HepG2 (cell line): ENCODE measurements around the gene TRAIP. TPM values are rescaled to one million over a fixed set of nuclear protein-coding genes. Genes with fewer than 3 reads are reported as not detected.

Experiments
- ATF1 ChIP-seq: IDR thresholded peaks from 2 replicates; pipeline ENCODE4 v1.6.1; 2016; ENCODE audit warnings: mild to moderate bottlenecking, control low read depth
- BHLHE40 ChIP-seq: IDR thresholded peaks from 2 replicates; pipeline ENCODE4 v1.6.1; 2011; ENCODE audit warnings: low read length, improper control_type of control experiment
- DMAP1 ChIP-seq: IDR thresholded peaks from 2 replicates; pipeline ENCODE4 v1.6.1; 2016
- DNMT1 ChIP-seq: sonication (generic); formaldehyde crosslinking; IDR thresholded peaks from 2 replicates; pipeline ENCODE4 v1.5.1; 2020; ENCODE audit warnings: mild to moderate bottlenecking, missing genetic modification reagents
- EEA1 ChIP-seq: sonication (generic); formaldehyde crosslinking; IDR thresholded peaks from 2 replicates; pipeline ENCODE4 v1.5.1; 2020; ENCODE audit warnings: mild to moderate bottlenecking, missing genetic modification reagents, borderline replicate concordance
- HMGA1 ChIP-seq: sonication (generic); formaldehyde crosslinking; conservative IDR thresholded peaks from 2 replicates; pipeline ENCODE4 v1.4.0; 2020; ENCODE audit warnings: missing genetic modification reagents
- MED8 ChIP-seq: sonication (generic); formaldehyde crosslinking; IDR thresholded peaks from 2 replicates; pipeline ENCODE4 v1.8.1; 2023; ENCODE audit warnings: mild to moderate bottlenecking, missing genetic modification reagents; ENCODE audit not compliant: insufficient replicate concordance
- MEF2D ChIP-seq: sonication (generic); formaldehyde crosslinking; IDR thresholded peaks from 2 replicates; pipeline ENCODE4 v1.5.1; 2020; ENCODE audit warnings: mild to moderate bottlenecking, missing genetic modification reagents
- MXD1 ChIP-seq: sonication (generic); formaldehyde crosslinking; IDR thresholded peaks from 2 replicates; pipeline ENCODE4 v1.4.0; 2020; ENCODE audit warnings: mild to moderate bottlenecking, missing genetic modification reagents
- POLR2AphosphoS2 ChIP-seq: IDR thresholded peaks from 2 replicates; pipeline ENCODE4 v1.6.1; 2011; ENCODE audit warnings: low read depth, low read length, improper control_type of control experiment
- RAD51 ChIP-seq: fragments of 450-650 bp; IDR thresholded peaks from 2 replicates; pipeline ENCODE4 v1.6.1; 2016; ENCODE audit warnings: borderline replicate concordance
- SMARCE1 ChIP-seq: fragments of 450-650 bp; IDR thresholded peaks from 2 replicates; pipeline ENCODE4 v1.6.1; 2017; ENCODE audit warnings: borderline replicate concordance
- SMC3 ChIP-seq: IDR thresholded peaks from 2 replicates; pipeline ENCODE4 v1.6.1; 2011; ENCODE audit warnings: low read length, improper control_type of control experiment
- SMYD3 ChIP-seq: sonication (generic); formaldehyde crosslinking; IDR thresholded peaks from 2 replicates; pipeline ENCODE4 v1.8.1; 2023; ENCODE audit warnings: mild to moderate bottlenecking, missing genetic modification reagents
- SP5 ChIP-seq: IDR thresholded peaks from 2 replicates; pipeline ENCODE4 v1.6.1; 2016; ENCODE audit warnings: low read depth, borderline replicate concordance
- SRF ChIP-seq: IDR thresholded peaks from 2 replicates; pipeline ENCODE4 v1.6.1; 2011; ENCODE audit warnings: mild to moderate bottlenecking, low read depth, low read length, moderate library complexity
- WIZ ChIP-seq: sonication (generic); formaldehyde crosslinking; IDR thresholded peaks from 2 replicates; pipeline ENCODE4 v1.5.1; 2020; ENCODE audit warnings: mild to moderate bottlenecking, missing genetic modification reagents
- ZFY ChIP-seq: sonication (generic); formaldehyde crosslinking; IDR thresholded peaks from 2 replicates; pipeline ENCODE4 v1.4.0; 2020; ENCODE audit warnings: missing genetic modification reagents
- ZNF136 ChIP-seq: sonication (generic); formaldehyde crosslinking; IDR thresholded peaks from 2 replicates; pipeline ENCODE4 v1.8.1; 2022; ENCODE audit warnings: low read depth, mild to moderate bottlenecking, moderate library complexity, missing genetic modification reagents
- ZNF468 ChIP-seq: sonication (generic); formaldehyde crosslinking; IDR thresholded peaks from 2 replicates; pipeline ENCODE4 v1.8.0; 2022; ENCODE audit warnings: mild to moderate bottlenecking, moderate library complexity, missing genetic modification reagents
- ZNF773 ChIP-seq: sonication (generic); formaldehyde crosslinking; IDR thresholded peaks from 2 replicates; pipeline ENCODE4 v1.4.0; 2020; ENCODE audit warnings: missing genetic modification reagents, borderline replicate concordance
- ZNF841 ChIP-seq: sonication (generic); formaldehyde crosslinking; IDR thresholded peaks from 2 replicates; pipeline ENCODE4 v1.8.1; 2023; ENCODE audit warnings: missing genetic modification reagents, borderline replicate concordance
- polyA plus RNA-seq, 8 experiments: library from polyadenylated mRNA; depleted of rRNA in 3 of 8; stranded (reverse) in 7 of 8; unstranded in 1 of 8; fragments of >200 nt; fragmentation: Illumina TruSeq in 4 of 8; extraction: Trizol in 4 of 8; gene quantifications; 2 replicates each; pipeline versions ENCODE4 v1.2.1 to v1.2.3, GENCODE V29; 2011 to 2016; ENCODE audit warnings: low read depth in 4 of 8, missing spikeins in 1 of 8, mixed read lengths in 1 of 8; ENCODE audit not compliant: insufficient read depth in 1 of 8
- total RNA-seq, 5 experiments: library from RNA; depleted of rRNA; stranded (reverse); fragments of >200 nt; fragmentation: Illumina TruSeq; extraction: Trizol; gene quantifications; 2 replicates each; pipeline ENCODE4 v1.2.3, GENCODE V29; 2016; ENCODE audit warnings: low read depth in 1 of 5
- TF ChIP-seq, protein P1 (sequence below): sonication (generic); formaldehyde crosslinking; IDR thresholded peaks from 2 replicates; pipeline ENCODE4 v1.4.0; 2020; ENCODE audit warnings: missing genetic modification reagents, borderline replicate concordance
- TF ChIP-seq, protein P2 (sequence below): sonication (generic); formaldehyde crosslinking; IDR thresholded peaks from 2 replicates; pipeline ENCODE4 v1.4.0; 2020; ENCODE audit warnings: missing genetic modification reagents, borderline replicate concordance
- TF ChIP-seq, protein P3 (sequence below): sonication (generic); formaldehyde crosslinking; IDR thresholded peaks from 2 replicates; pipeline ENCODE4 v1.4.0; 2020; ENCODE audit warnings: mild to moderate bottlenecking, missing genetic modification reagents

Gene TRAIP
- total and polyA plus RNA-seq, 2 of the 13 experiments (the other 11 are each of a cell fraction or from before 2014, with no cell fraction given), result 13.9 to 23.9 TPM

DNA sequence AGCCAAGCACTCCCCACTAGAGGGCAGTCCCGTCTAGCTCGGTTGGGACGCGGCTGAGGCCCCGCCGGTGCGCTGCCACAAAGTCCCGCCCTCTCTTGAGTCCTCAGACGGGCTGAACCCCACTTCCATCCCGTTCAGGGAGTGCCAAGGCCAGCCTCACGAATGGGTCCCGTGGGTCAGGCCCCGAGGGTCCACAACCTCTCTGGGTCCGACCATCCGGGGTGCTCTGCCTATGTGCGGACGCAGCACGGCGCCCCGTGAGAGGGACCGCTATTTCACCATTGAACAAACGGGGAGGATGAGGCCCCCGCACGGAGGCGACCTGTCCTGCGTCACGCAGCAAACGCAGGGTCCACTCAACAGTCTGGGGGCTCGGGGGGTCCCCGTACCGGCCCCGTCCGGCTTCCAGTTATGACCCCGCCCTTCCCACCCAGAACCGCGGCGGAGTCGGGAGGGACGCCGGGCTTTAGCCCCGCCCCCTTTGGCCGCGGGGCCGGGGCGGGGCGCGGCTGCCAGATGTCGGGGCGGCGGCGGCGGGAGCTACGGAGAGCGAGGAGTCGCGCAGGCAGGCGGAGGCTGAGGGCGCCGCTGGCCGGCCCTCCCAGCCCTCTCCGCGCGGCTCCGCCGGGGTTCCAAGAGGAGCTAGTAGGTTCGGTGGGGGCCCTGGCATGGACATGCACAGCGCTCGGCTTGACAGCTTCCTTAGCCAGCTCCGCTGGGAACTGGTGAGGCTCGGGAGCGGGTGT, 53.5 kb downstream of the TRAIP start, which contains the start of gene INKA1 (continued):
- TF ChIP-seq, protein P1, sequence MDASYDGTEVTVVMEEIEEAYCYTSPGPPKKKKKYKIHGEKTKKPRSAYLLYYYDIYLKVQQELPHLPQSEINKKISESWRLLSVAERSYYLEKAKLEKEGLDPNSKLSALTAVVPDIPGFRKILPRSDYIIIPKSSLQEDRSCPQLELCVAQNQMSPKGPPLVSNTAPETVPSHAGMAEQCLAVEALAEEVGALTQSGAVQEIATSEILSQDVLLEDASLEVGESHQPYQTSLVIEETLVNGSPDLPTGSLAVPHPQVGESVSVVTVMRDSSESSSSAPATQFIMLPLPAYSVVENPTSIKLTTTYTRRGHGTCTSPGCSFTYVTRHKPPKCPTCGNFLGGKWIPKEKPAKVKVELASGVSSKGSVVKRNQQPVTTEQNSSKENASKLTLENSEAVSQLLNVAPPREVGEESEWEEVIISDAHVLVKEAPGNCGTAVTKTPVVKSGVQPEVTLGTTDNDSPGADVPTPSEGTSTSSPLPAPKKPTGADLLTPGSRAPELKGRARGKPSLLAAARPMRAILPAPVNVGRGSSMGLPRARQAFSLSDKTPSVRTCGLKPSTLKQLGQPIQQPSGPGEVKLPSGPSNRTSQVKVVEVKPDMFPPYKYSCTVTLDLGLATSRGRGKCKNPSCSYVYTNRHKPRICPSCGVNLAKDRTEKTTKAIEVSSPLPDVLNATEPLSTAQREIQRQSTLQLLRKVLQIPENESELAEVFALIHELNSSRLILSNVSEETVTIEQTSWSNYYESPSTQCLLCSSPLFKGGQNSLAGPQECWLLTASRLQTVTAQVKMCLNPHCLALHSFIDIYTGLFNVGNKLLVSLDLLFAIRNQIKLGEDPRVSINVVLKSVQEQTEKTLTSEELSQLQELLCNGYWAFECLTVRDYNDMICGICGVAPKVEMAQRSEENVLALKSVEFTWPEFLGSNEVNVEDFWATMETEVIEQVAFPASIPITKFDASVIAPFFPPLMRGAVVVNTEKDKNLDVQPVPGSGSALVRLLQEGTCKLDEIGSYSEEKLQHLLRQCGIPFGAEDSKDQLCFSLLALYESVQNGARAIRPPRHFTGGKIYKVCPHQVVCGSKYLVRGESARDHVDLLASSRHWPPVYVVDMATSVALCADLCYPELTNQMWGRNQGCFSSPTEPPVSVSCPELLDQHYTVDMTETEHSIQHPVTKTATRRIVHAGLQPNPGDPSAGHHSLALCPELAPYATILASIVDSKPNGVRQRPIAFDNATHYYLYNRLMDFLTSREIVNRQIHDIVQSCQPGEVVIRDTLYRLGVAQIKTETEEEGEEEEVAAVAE (CRISPR knock-in tag), result no peak
- no peak for TF ChIP-seq SMARCE1
- TF ChIP-seq EEA1 (CRISPR knock-in tag), result no peak
- no peak; the same call in 1 of the 2 replicates for TF ChIP-seq SMC3
- TF ChIP-seq DNMT1 (CRISPR knock-in tag), result no peak; the same call in 1 of the 2 replicates
- TF ChIP-seq MXD1 (CRISPR knock-in tag), result no peak
- TF ChIP-seq POLR2AphosphoS2, result no peak
- no peak for TF ChIP-seq ATF1
- TF ChIP-seq SP5 (CRISPR knock-in tag), result peak; percentile 86
- peak; percentile 60 for TF ChIP-seq ZFY
- no peak for TF ChIP-seq HMGA1 (CRISPR knock-in tag)
- TF ChIP-seq ZNF841, result no peak
- TF ChIP-seq, protein P2, sequence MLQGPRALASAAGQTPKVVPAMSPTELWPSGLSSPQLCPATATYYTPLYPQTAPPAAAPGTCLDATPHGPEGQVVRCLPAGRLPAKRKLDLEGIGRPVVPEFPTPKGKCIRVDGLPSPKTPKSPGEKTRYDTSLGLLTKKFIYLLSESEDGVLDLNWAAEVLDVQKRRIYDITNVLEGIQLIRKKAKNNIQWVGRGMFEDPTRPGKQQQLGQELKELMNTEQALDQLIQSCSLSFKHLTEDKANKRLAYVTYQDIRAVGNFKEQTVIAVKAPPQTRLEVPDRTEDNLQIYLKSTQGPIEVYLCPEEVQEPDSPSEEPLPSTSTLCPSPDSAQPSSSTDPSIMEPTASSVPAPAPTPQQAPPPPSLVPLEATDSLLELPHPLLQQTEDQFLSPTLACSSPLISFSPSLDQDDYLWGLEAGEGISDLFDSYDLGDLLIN (CRISPR knock-in tag), result no peak
- TF ChIP-seq SMYD3 (CRISPR knock-in tag), result no peak
- TF ChIP-seq MEF2D (CRISPR knock-in tag), result peak; percentile 17; the same call in 1 of the 2 replicates
- no peak for TF ChIP-seq MED8 (CRISPR knock-in tag)
- no peak for TF ChIP-seq RAD51
- 0 out of 2 replicates have a peak, but pooled peaks have one; percentile 10 for TF ChIP-seq BHLHE40
- TF ChIP-seq ZNF136, result no peak
- no peak for TF ChIP-seq ZNF773 (CRISPR knock-in tag)
- TF ChIP-seq, protein P3, sequence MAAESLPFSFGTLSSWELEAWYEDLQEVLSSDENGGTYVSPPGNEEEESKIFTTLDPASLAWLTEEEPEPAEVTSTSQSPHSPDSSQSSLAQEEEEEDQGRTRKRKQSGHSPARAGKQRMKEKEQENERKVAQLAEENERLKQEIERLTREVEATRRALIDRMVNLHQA, result no peak
- 0 out of 2 replicates have a peak, but pooled peaks have one; percentile 31 for TF ChIP-seq DMAP1 (CRISPR knock-in tag)
- 0 out of 2 replicates have a peak, but pooled peaks have one; percentile 65 for TF ChIP-seq ZNF468 (CRISPR knock-in tag)
- TF ChIP-seq SRF, result no peak
- no peak for TF ChIP-seq WIZ (CRISPR knock-in tag)
